HepG2 (cell line): ENCODE data around the gene NCOA4. TPM values are rescaled to one million over a fixed set of nuclear protein-coding genes. Genes with fewer than 3 reads are reported as not detected.
A peak's percentile ranks its signal among the peaks of the same experiment; 100 is the strongest.

Experiments used
- CENPT ChIP-seq: sonication (generic); formaldehyde crosslinking; IDR thresholded peaks from 2 replicates; pipeline ENCODE4 v1.8.0; 2022; ENCODE audit warnings: low read depth, mild to moderate bottlenecking, moderate library complexity, missing genetic modification reagents
- DZIP1 ChIP-seq: sonication (generic); formaldehyde crosslinking; IDR thresholded peaks from 2 replicates; pipeline ENCODE4 v1.5.0; 2020; ENCODE audit warnings: mild to moderate bottlenecking, missing genetic modification reagents
- EHMT2 ChIP-seq: fragments of 200-600 bp; sonication (generic); IDR thresholded peaks from 2 replicates; pipeline ENCODE4 v1.7.0; 2017; ENCODE audit warnings: antibody characterized with exemption, low read depth, low read length, borderline replicate concordance
- HES4 ChIP-seq: sonication (generic); formaldehyde crosslinking; IDR thresholded peaks from 2 replicates; pipeline ENCODE4 v1.9.0; 2021; ENCODE audit warnings: mild to moderate bottlenecking, missing genetic modification reagents, borderline replicate concordance
- HIVEP1 ChIP-seq: sonication (generic); formaldehyde crosslinking; IDR thresholded peaks from 2 replicates; pipeline ENCODE4 v1.4.0; 2020; ENCODE audit warnings: mild to moderate bottlenecking, missing genetic modification reagents
- HNF4A ChIP-seq: sonication (generic); formaldehyde crosslinking; IDR thresholded peaks from 2 replicates; pipeline ENCODE4 v1.4.0; 2020; ENCODE audit warnings: missing genetic modification reagents
- MED13 ChIP-seq: sonication (generic); formaldehyde crosslinking; IDR thresholded peaks from 2 replicates; pipeline ENCODE4 v1.5.0; 2020; ENCODE audit warnings: missing genetic modification reagents
- THAP11 ChIP-seq: IDR thresholded peaks from 2 replicates; pipeline ENCODE4 v1.6.1; 2016; ENCODE audit warnings: missing biosample characterization, missing genetic modification reagents
- ZNF235 ChIP-seq: sonication (generic); formaldehyde crosslinking; IDR thresholded peaks from 2 replicates; pipeline ENCODE4 v1.8.1; 2023; ENCODE audit warnings: mild to moderate bottlenecking, missing genetic modification reagents, borderline replicate concordance
- polyA plus RNA-seq, 8 experiments: library from polyadenylated mRNA; depleted of rRNA in 3 of 8; stranded (reverse) in 7 of 8; unstranded in 1 of 8; fragments of >200 nt; fragmentation: Illumina TruSeq in 4 of 8; extraction: Trizol in 4 of 8; gene quantifications; 2 replicates each; pipeline versions ENCODE4 v1.2.1 to v1.2.3, GENCODE V29; 2011 to 2016; ENCODE audit warnings: low read depth in 4 of 8, missing spikeins in 1 of 8, mixed read lengths in 1 of 8; ENCODE audit not compliant: insufficient read depth in 1 of 8
- total RNA-seq, 5 experiments: library from RNA; depleted of rRNA; stranded (reverse); fragments of >200 nt; fragmentation: Illumina TruSeq; extraction: Trizol; gene quantifications; 2 replicates each; pipeline ENCODE4 v1.2.3, GENCODE V29; 2016; ENCODE audit warnings: low read depth in 1 of 5
- TF ChIP-seq, protein P1 (sequence below), 2 experiments: fragments of 450-650 bp in 1 of 2; sonication (generic) in 1 of 2; formaldehyde crosslinking in 1 of 2; IDR thresholded peaks; 2 replicates each; pipeline versions ENCODE4 v1.6.1 to v1.8.0; 2016 to 2022; ENCODE audit warnings: antibody characterized with exemption in 1 of 2, mild to moderate bottlenecking in 1 of 2, missing genetic modification reagents in 1 of 2
- TF ChIP-seq, protein P2 (sequence below): sonication (generic); formaldehyde crosslinking; IDR thresholded peaks from 2 replicates; pipeline ENCODE4 v1.5.1; 2020; ENCODE audit warnings: mild to moderate bottlenecking, missing genetic modification reagents

The NCOA4 gene
- total and polyA plus RNA-seq, 2 of the 13 experiments (the other 11 are each of a cell fraction or from before 2014, with no cell fraction given): 306 to 400 TPM

- TF ChIP-seq, protein P1, sequence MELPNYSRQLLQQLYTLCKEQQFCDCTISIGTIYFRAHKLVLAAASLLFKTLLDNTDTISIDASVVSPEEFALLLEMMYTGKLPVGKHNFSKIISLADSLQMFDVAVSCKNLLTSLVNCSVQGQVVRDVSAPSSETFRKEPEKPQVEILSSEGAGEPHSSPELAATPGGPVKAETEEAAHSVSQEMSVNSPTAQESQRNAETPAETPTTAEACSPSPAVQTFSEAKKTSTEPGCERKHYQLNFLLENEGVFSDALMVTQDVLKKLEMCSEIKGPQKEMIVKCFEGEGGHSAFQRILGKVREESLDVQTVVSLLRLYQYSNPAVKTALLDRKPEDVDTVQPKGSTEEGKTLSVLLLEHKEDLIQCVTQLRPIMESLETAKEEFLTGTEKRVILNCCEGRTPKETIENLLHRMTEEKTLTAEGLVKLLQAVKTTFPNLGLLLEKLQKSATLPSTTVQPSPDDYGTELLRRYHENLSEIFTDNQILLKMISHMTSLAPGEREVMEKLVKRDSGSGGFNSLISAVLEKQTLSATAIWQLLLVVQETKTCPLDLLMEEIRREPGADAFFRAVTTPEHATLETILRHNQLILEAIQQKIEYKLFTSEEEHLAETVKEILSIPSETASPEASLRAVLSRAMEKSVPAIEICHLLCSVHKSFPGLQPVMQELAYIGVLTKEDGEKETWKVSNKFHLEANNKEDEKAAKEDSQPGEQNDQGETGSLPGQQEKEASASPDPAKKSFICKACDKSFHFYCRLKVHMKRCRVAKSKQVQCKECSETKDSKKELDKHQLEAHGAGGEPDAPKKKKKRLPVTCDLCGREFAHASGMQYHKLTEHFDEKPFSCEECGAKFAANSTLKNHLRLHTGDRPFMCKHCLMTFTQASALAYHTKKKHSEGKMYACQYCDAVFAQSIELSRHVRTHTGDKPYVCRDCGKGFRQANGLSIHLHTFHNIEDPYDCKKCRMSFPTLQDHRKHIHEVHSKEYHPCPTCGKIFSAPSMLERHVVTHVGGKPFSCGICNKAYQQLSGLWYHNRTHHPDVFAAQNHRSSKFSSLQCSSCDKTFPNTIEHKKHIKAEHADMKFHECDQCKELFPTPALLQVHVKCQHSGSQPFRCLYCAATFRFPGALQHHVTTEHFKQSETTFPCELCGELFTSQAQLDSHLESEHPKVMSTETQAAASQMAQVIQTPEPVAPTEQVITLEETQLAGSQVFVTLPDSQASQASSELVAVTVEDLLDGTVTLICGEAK (IDR thresholded peaks at IDR 0.05): no peak
- TF ChIP-seq, protein P1 (CRISPR knock-in tag; IDR thresholded peaks at IDR 0.05): peak; percentile 25; the same call in 1 of the 2 replicates
- TF ChIP-seq HIVEP1 (CRISPR knock-in tag) (peak; percentile 58; the same call in 1 of the 2 replicates), DZIP1 (CRISPR knock-in tag) (no peak), HES4 (peak; percentile 64; the same call in 1 of the 2 replicates), CENPT (CRISPR knock-in tag) (no peak), HNF4A (no peak), MED13 (0 out of 2 replicates have a peak, but pooled peaks have one; percentile 76), ZNF235 (no peak), EHMT2 (no peak), THAP11 (peak; percentile 83)
- TF ChIP-seq, protein P2, sequence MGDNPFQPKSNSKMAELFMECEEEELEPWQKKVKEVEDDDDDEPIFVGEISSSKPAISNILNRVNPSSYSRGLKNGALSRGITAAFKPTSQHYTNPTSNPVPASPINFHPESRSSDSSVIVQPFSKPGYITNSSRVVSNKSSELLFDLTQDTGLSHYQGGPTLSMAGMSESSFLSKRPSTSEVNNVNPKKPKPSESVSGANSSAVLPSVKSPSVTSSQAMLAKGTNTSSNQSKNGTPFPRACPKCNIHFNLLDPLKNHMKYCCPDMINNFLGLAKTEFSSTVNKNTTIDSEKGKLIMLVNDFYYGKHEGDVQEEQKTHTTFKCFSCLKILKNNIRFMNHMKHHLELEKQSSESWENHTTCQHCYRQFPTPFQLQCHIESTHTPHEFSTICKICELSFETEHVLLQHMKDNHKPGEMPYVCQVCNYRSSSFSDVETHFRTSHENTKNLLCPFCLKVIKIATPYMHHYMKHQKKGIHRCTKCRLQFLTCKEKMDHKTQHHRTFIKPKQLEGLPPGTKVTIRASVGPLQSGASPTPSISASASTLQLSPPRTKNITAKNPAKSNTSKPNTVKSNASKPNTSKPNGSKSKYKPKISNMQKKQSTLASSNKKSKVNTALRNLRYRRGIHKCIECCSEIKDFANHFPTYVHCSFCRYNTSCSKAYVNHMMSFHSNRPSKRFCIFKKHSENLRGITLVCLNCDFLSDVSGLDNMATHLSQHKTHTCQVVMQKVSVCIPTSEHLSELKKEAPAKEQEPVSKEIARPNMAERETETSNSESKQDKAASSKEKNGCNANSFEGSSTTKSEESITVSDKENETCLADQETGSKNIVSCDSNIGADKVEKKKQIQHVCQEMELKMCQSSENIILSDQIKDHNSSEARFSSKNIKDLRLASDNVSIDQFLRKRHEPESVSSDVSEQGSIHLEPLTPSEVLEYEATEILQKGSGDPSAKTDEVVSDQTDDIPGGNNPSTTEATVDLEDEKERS (CRISPR knock-in tag): 0 out of 2 replicates have a peak, but pooled peaks have one; percentile 56
Observed at GRCh38 chr10:46030091-46030937, at the start of gene NCOA4 (continued).
